Naive B cell (primary cell): ENCODE data around the gene DOCK8. TPM values are rescaled to one million over a fixed set of nuclear protein-coding genes. Genes with fewer than 3 reads are reported as not detected.
"Not testable (repeated sequence)": the region's sequence is repeated elsewhere in the genome, so short reads cannot be mapped to it uniquely, and the experiment has no call there.

Experiments used
- ATAC-seq, 2 donors: fragments of 150-1000 bp; cut with Tn5 transposase; 2 replicates each; pipeline ENCODE4 v1.10.0; 2021; ENCODE audit warnings: low read depth in 2 of 2, mild to moderate bottlenecking in 2 of 2, moderate library complexity in 2 of 2
- DNase-seq: peaks from one replicate; pipeline ENCODE4 v3.0.0; 2022
- H3K27ac Mint-ChIP-seq, 6 donors: one replicate each; pipeline ENCODE4 v1.8.0; 2020 to 2022; ENCODE audit warnings: mild to moderate bottlenecking in 6 of 6, mixed read lengths in 6 of 6, moderate library complexity in 5 of 6, inconsistent platforms in 2 of 6
- H3K27me3 Mint-ChIP-seq, 3 donors: one replicate each; pipeline ENCODE4 v1.8.0; 2021 to 2022; ENCODE audit warnings: mixed read lengths in 3 of 3, mild to moderate bottlenecking in 1 of 3
- H3K36me3 Mint-ChIP-seq, 2 donors: one replicate each; pipeline ENCODE4 v1.8.0; 2020 to 2022; ENCODE audit warnings: mixed read lengths in 2 of 2, inconsistent platforms in 1 of 2, mild to moderate bottlenecking in 1 of 2
- H3K4me1 Mint-ChIP-seq, 3 donors: one replicate each; pipeline ENCODE4 v1.8.0; 2020 to 2022; ENCODE audit warnings: mixed read lengths in 3 of 3, inconsistent platforms in 1 of 3, mild to moderate bottlenecking in 1 of 3, moderate library complexity in 1 of 3
- H3K4me3 Mint-ChIP-seq, 8 donors: one replicate each; pipeline ENCODE4 v1.8.0; 2020 to 2022; ENCODE audit warnings: mild to moderate bottlenecking in 8 of 8, mixed read lengths in 8 of 8, moderate library complexity in 8 of 8, inconsistent platforms in 2 of 8
- H3K9me3 Mint-ChIP-seq, 7 donors: one replicate each; pipeline ENCODE4 v1.8.0; 2020 to 2022; ENCODE audit warnings: mixed read lengths in 7 of 7, mild to moderate bottlenecking in 5 of 7, inconsistent platforms in 2 of 7, moderate library complexity in 1 of 7
- polyA plus RNA-seq, 6 donors: library from polyadenylated mRNA; unstranded; fragments of 300-500 nt; fragmentation: Illumina TruSeq; gene quantifications; one replicate each; pipeline ENCODE4 v1.2.3, GENCODE V29; 2021; ENCODE audit warnings: low read depth in 6 of 6

The DOCK8 gene
- polyA plus RNA-seq, 6 donors from 2014 or later, result 15.3 to 109 (median 76.5) TPM

DNA sequence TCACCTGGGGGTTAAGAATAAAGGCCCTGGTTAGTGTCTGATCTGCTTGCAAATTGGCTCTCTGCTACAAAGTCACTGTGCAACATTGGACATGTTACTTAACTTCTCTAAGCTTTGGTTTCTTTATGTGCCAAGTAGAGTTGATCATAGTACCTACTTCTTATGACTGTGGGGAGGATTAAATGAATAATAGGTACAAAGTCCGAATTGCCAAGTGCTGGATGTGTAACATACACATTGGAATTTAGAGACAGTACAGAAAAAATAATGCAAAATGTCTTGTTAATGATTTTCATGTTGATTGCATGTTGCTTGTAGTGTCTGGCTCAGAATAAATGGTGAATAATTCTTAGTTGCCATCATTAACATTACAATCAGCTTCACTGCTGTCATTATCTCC, 2.2 kb downstream of the DOCK8 start:
- Mint-ChIP-seq H3K36me3 (no peaks in the 10 kb centered on the region), H3K27ac (peak overlapping the region in 3 of 6 donors; percentile 13 to 29 (median 18)), H3K27me3 (no peaks in the 10 kb centered on the region), H3K4me1 (peaks cover 23 to 51% (median 33%) of the 10 kb centered on the region in 3 donors), H3K4me3 (peak overlapping the region in 7 of 8 donors; percentile 76 to 97 (median 92)), H3K9me3 (no peaks in the 10 kb centered on the region)
- DNase-seq, result no peak
- no peak for ATAC-seq

DNA sequence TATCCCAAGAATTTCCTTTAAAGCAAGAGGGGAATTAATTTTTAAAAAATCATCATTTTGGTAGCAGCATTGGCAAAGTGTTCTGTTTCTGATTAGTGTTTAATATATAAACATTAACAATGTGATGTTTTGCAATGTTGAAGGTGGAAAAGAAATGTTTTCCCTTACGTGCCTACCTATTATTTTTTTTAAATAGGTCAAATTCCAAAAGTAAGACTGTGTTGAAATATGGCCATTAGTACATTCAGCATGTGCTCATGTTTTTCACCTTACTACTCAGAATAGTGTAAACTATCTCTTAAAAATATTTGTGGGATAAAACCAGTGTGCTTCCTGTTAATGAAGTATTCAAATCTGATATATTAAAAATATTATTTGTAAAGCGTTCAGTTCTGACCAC, 3.3 kb downstream of the DOCK8 start:
- Mint-ChIP-seq H3K4me1 (peaks cover 33 to 62% (median 44%) of the 10 kb centered on the region in 3 donors), H3K36me3 (no peaks in the 10 kb centered on the region), H3K27ac (no peak overlapping the region), H3K4me3 (no peak overlapping the region), H3K9me3 (no peaks in the 10 kb centered on the region), H3K27me3 (no peaks in the 10 kb centered on the region)
- no peak for ATAC-seq
- no peak for DNase-seq

- H3K4me1 Mint-ChIP-seq, result peaks cover 37 to 64% (median 48%) of the 10 kb centered on the region in 3 donors
Measured at GRCh38 chr9:219036-219435, 4.4 kb downstream of the DOCK8 start.

DNA sequence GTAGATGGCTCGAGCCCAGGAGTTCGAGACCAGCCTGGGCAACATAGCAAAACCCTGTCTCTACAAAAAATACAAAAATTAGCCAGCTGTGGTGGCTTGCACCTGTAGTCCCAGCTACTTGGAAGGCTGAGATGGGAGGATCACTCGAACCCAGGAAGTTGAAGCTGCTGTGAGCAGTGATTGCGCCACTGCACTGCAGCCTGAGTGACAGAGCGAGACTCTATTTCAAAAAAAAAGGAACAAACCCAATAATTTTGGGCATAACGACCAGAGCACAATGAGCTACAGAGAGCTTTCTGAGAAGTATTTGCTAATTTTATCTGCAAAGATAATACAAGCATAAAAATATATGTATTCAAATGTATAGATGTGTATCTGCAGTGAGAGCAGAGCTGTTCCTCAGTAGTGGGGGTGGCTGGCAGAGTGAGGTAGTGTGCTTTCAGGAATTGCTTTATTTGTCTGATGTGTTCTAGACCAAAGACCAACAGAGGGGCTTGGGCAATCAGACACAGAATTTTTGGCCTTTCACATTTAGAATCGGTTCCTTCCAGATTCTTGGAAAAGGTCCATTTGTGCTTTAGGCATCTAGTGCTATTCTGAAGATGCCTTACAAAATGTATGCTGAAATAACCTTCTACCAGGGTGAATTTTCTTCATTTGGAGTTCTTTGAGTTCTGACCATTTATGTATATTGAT, 5.2 kb downstream of the DOCK8 start:
- no peak for ATAC-seq
- H3K27ac Mint-ChIP-seq, result peak overlapping the region in 2 of 6 donors; percentile 41 to 49
- H3K36me3 Mint-ChIP-seq, result no peaks in the 10 kb centered on the region
- H3K4me3 Mint-ChIP-seq, result peak overlapping the region in 5 of 8 donors; percentile 1 to 48 (median 15)
- H3K27me3 Mint-ChIP-seq, result no peaks in the 10 kb centered on the region
- H3K9me3 Mint-ChIP-seq, result no peaks in the 10 kb centered on the region
- DNase-seq, result no peak
- H3K4me1 Mint-ChIP-seq, result peaks cover 37 to 61% (median 48%) of the 10 kb centered on the region in 3 donors

More at GRCh38 chr9:219036-219435, 4.4 kb downstream of the DOCK8 start:
- not testable (repeated sequence) for H3K27me3 Mint-ChIP-seq, ATAC-seq, H3K36me3 Mint-ChIP-seq, H3K27ac Mint-ChIP-seq, H3K9me3 Mint-ChIP-seq, DNase-seq, H3K4me3 Mint-ChIP-seq

DNA sequence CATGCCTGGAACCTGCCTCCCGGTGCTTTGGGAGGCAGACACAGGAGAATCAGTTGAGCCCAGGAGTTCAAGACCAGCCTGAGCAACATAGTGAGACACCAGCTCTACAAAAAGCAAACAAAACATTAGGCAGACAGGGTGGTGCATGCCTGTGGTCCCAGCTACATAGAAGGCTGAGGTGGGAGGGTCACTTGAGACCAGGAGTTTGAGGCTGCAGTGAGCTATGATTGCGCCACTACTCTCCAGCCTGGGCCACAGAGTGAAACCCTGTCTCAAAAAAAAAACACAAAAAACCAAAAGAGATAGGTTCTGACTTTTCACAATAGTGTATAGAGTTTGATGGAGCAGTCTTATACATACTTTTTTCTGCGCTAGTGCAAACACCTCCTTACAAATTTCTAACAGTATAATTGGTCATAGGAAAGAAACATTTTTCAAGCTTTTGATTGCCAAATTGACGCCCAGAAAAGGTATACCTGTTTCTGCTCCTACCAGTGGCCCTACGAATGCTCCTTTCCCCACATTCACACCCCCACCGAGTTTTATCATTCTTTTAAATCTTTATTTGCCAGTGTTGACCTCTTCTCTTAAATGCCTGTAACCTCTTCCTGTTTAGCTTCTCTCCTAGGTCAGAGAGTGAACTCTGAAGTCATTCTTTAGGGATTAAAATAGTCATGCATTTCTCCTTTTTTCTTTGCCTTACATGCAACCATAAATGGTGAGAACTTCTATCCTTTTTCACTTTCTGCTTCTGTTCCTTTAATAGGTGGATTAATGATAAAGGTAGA, 7.5 kb downstream of the DOCK8 start:
- ATAC-seq (peak; percentile 16 to 28), DNase-seq (no peak)
- Mint-ChIP-seq H3K4me3 (peak overlapping the region in 7 of 8 donors; percentile 3 to 78 (median 31)), H3K36me3 (peaks cover 0 to under 1% of the 10 kb centered on the region in 2 donors), H3K4me1 (peaks cover 24 to 41% (median 32%) of the 10 kb centered on the region in 3 donors), H3K27me3 (no peaks in the 10 kb centered on the region), H3K9me3 (no peaks in the 10 kb centered on the region), H3K27ac (peak overlapping the region in 5 of 6 donors; percentile 11 to 50 (median 34))

- Mint-ChIP-seq H3K27ac (peak overlapping the region in 3 of 6 donors; percentile 20 to 59 (median 34)), H3K27me3 (no peaks in the 10 kb centered on the region), H3K4me1 (peaks cover 25 to 42% (median 34%) of the 10 kb centered on the region in 3 donors), H3K9me3 (peaks cover 0 to 4% (median 0%) of the 10 kb centered on the region in 7 donors), H3K36me3 (peaks cover 6 to 7% of the 10 kb centered on the region in 2 donors), H3K4me3 (peak overlapping the region in 7 of 8 donors; percentile 23 to 78 (median 43))
- DNase-seq, result no peak
- no peak for ATAC-seq
Measured at GRCh38 chr9:223152-223551, 8.5 kb downstream of the DOCK8 start.

DNA sequence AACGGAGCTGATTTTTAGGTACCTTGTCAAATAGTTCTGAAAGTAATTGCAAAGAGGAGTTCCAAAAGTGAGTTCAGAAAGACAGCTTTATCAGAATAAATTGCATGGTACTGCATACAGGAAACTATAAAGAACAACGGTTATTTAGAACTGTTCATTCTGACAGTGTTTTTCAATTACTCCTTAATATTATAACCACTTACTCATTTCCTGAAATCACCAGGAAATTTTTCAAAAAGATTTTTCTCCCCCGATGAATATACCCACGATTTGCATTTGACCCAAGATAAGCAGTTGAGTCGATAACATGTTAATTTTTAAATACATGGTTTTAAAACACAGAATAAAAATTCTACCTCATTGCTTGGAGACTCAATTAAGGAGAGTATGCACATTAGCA, 9.4 kb downstream of the DOCK8 start:
- peaks cover 25 to 42% (median 36%) of the 10 kb centered on the region in 3 donors for H3K4me1 Mint-ChIP-seq
- DNase-seq (no peak), ATAC-seq (no peak)
- peak overlapping the region in 3 of 6 donors; percentile 9 to 79 (median 45) for H3K27ac Mint-ChIP-seq
- H3K27me3 Mint-ChIP-seq, result no peaks in the 10 kb centered on the region
- H3K9me3 Mint-ChIP-seq, result peaks cover 0 to 4% (median 0%) of the 10 kb centered on the region in 7 donors
- H3K4me3 Mint-ChIP-seq, result peak overlapping the region in 5 of 8 donors; percentile 7 to 65 (median 48)
- H3K36me3 Mint-ChIP-seq, result peaks cover 7% of the 10 kb centered on the region in 2 donors

DNA sequence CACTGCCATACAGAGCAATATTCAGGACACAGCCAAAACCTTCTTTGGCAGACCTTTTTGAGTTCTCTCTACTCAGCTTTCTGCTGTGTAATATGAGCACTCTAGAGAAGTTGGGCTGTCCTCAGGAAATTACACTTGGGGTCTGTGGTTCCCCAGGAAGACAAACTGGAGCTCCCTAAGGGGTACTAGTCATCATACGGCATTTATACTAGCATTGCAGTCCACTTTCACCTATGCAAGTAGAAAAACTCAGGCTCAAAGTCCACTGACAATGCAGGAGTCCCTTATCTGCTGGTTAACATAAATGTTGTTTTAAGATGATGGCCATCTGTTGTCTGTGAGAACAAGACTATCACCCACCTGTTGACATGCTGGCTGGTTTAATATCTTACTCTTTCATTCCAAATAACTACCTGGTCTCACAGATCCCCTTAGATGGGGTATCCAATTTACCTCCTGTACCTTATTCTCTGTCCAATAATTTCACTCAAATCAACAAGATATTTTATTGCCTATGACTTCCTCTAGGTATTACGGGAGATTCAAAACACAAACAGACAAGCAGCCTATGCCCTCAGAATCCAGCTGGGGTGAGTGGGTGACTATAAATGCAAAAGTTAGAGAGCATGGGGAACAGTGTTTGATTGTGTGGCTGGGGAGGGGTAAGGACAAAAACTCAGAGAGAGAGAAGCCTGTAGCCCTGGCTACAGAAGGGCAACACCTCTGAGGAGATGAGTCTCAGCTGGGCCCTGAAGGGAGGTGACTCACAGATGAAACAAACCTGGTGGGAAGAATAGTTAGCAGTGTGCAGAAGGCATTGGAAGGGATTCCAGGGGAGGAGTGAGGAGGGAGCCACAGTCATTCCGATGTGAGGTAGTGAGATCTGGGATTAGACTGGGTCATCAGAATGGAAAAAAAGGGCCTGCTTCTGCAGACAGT, 10.2 kb downstream of the DOCK8 start:
- H3K9me3 Mint-ChIP-seq, result peaks cover 0 to 4% (median 0%) of the 10 kb centered on the region in 7 donors
- H3K36me3 Mint-ChIP-seq, result peaks cover 7 to 12% of the 10 kb centered on the region in 2 donors
- H3K27me3 Mint-ChIP-seq, result no peaks in the 10 kb centered on the region
- ATAC-seq (peak in 1 of 2 donors; percentile 28), DNase-seq (no peak)
- H3K27ac Mint-ChIP-seq, result peak overlapping the region in 5 of 6 donors; percentile 1 to 79 (median 45)
- peak overlapping the region in 6 of 8 donors; percentile 7 to 65 (median 47) for H3K4me3 Mint-ChIP-seq
- peaks cover 22 to 39% (median 36%) of the 10 kb centered on the region in 3 donors for H3K4me1 Mint-ChIP-seq

DNA sequence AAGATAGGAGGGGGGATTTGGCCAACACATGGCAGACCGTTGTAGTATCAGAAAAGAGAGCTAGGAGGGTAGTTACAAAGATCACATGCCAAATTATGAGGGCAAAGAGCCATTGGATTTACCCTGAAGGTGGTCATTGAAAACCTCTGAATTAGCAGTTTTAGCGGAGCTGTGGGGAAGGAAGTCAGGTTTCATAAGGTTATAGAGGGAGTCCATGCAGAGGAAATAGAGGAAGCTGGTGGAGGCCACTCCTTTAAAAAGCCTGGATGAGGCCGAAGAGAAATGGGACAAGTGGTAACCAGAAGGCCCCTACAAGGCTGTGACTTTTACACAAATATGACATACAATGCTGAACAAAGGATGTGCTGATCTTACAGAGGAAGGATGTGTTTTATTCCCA, 13.2 kb downstream of the DOCK8 start:
- H3K27me3 Mint-ChIP-seq, result no peaks in the 10 kb centered on the region
- peaks cover 0 to 4% (median 0%) of the 10 kb centered on the region in 7 donors for H3K9me3 Mint-ChIP-seq
- H3K4me1 Mint-ChIP-seq, result peaks cover 10 to 19% (median 17%) of the 10 kb centered on the region in 3 donors
- H3K4me3 Mint-ChIP-seq, result peak overlapping the region in 1 of 8 donors; percentile 2
- no peak for ATAC-seq
- H3K36me3 Mint-ChIP-seq, result peaks cover 7 to 12% of the 10 kb centered on the region in 2 donors
- DNase-seq, result no peak
- H3K27ac Mint-ChIP-seq, result peak overlapping the region in 2 of 6 donors; percentile 48 to 79

DNA sequence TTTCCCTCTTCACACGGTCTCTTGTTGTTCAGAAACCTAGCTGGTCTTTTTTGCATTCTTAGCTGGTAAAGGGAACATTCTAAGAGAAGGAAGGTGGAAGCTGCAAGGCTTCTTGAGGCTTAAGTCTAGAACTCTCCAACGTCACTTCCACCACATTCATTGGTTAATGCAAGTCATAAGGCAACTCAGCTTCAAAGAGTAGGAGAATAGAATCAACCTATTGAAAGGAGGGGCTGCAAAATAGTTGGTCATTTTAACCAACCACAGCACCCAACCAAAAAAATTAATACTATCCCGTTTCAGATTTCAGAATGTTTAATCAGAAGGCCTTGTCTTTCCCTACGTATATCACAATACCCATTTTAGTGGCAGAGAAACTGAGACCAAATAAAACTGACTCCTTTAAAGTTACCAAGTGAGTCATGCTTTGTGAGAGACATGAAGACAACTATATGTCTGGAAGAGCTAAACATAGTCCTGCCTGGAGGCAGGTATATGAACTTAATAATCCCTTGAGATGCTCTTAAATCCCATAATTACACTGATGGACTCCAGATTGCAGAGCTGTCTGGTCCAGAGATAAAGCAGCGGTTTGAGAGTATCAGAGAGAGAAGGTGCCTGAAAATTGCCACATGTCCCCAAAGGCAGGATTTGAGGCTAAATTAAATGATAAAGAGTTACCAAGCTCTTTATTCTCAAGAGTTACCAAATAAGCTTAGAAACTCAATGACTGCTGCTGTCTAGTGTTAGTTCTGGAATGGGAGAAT, 14.4 kb downstream of the DOCK8 start:
- Mint-ChIP-seq H3K36me3 (peaks cover 7 to 12% of the 10 kb centered on the region in 2 donors), H3K27me3 (no peaks in the 10 kb centered on the region), H3K9me3 (peaks cover 0 to 7% (median 3%) of the 10 kb centered on the region in 7 donors), H3K4me1 (peaks cover 6 to 14% (median 12%) of the 10 kb centered on the region in 3 donors), H3K27ac (peak overlapping the region in 3 of 6 donors; percentile 17 to 77 (median 70)), H3K4me3 (no peak overlapping the region)
- ATAC-seq (no peak), DNase-seq (no peak)

GRCh38 chr9:231625-232024, 17.0 kb downstream of the DOCK8 start:
- DNase-seq, H3K4me3 Mint-ChIP-seq, H3K27ac Mint-ChIP-seq, H3K27me3 Mint-ChIP-seq, ATAC-seq: not testable (repeated sequence)
- H3K4me1 Mint-ChIP-seq, result peaks cover 7 to 23% (median 21%) of the 10 kb centered on the region in 3 donors
- H3K36me3 Mint-ChIP-seq, result peaks cover 15 to 20% of the 10 kb centered on the region in 2 donors
- peaks cover 2 to 11% (median 4%) of the 10 kb centered on the region in 7 donors for H3K9me3 Mint-ChIP-seq

DNA sequence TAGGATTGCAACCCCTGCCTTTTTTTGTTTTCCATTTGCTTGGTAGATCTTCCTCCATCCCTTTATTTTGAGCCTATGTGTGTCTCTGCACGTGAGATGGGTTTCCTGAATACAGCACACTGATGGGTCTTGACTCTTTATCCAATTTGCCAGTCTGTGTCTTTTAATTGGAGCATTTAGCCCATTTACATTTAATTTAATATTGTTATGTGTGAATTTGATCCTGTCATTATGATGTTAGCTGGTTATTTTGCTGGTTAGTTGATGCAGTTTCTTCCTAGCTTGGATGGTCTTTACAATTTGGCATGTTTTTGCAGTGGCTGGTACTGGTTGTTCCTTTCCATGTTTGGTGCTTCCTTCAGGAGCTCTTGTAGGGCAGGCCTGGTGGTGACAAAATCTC, 19.0 kb downstream of the DOCK8 start:
- peaks cover 7 to 18% of the 10 kb centered on the region in 2 donors for H3K36me3 Mint-ChIP-seq
- peaks cover 0 to 11% (median 7%) of the 10 kb centered on the region in 7 donors for H3K9me3 Mint-ChIP-seq
- peaks cover 7 to 23% (median 22%) of the 10 kb centered on the region in 3 donors for H3K4me1 Mint-ChIP-seq
- not testable (repeated sequence) for H3K4me3 Mint-ChIP-seq, ATAC-seq, DNase-seq, H3K27me3 Mint-ChIP-seq, H3K27ac Mint-ChIP-seq
